KMS-11 (cell line): Measurements from ENCODE around the gene SCGB1A1.

Source experiments
- H2AFZ ChIP-seq: fragments of 200-600 bp; sonication (generic); 2 replicates; pipeline ENCODE4 v1.6.1; 2016; ENCODE audit warnings: antibody characterized with exemption, mixed run types, low read depth
- H3K27ac ChIP-seq: fragments of 200-600 bp; sonication (generic); 2 replicates; pipeline ENCODE4 v1.6.1; 2016; ENCODE audit warnings: mild to moderate bottlenecking, mixed run types
- H3K27me3 ChIP-seq: fragments of 200-600 bp; sonication (generic); 2 replicates; pipeline ENCODE4 v1.6.1; 2017; ENCODE audit warnings: mild to moderate bottlenecking, low read depth, mixed run types, moderate library complexity; ENCODE audit not compliant: insufficient read depth
- H3K36me3 ChIP-seq: fragments of 200-600 bp; sonication (generic); 2 replicates; pipeline ENCODE4 v1.6.1; 2017; ENCODE audit warnings: mild to moderate bottlenecking, mixed run types; ENCODE audit not compliant: insufficient read depth
- H3K4me1 ChIP-seq: fragments of 200-600 bp; sonication (generic); 2 replicates; pipeline ENCODE4 v1.6.1; 2016; ENCODE audit warnings: mild to moderate bottlenecking, low read depth, mixed run types; ENCODE audit not compliant: poor library complexity, severe bottlenecking
- H3K4me2 ChIP-seq: fragments of 200-600 bp; sonication (generic); 2 replicates; pipeline ENCODE4 v1.7.0; 2016; ENCODE audit warnings: mild to moderate bottlenecking, mixed run types
- H3K4me3 ChIP-seq: fragments of 200-600 bp; sonication (generic); IDR thresholded peaks from 2 replicates; pipeline ENCODE4 v1.6.1; 2017; ENCODE audit warnings: low read depth, low read length, mixed read lengths; ENCODE audit not compliant: insufficient read depth
- H3K79me2 ChIP-seq: fragments of 200-600 bp; sonication (generic); 2 replicates; pipeline ENCODE4 v1.6.1; 2016; ENCODE audit warnings: low read depth, mixed run types; ENCODE audit not compliant: insufficient read depth
- H3K9ac ChIP-seq: fragments of 200-600 bp; sonication (generic); 2 replicates; pipeline ENCODE4 v1.6.1; 2016; ENCODE audit warnings: mild to moderate bottlenecking, mixed run types
- H4K20me1 ChIP-seq: fragments of 200-600 bp; sonication (generic); 2 replicates; pipeline ENCODE4 v1.6.1; 2016; ENCODE audit warnings: mild to moderate bottlenecking, mixed run types; ENCODE audit not compliant: insufficient read depth
- TF ChIP-seq, protein P1 (sequence below): fragments of 200-600 bp; sonication (generic); conservative IDR thresholded peaks from 2 replicates; pipeline ENCODE4 v1.6.1; 2017; ENCODE audit warnings: low read depth, mild to moderate bottlenecking, antibody characterized with exemption, low read length, moderate library complexity, mixed read lengths

SCGB1A1 gene

DNA sequence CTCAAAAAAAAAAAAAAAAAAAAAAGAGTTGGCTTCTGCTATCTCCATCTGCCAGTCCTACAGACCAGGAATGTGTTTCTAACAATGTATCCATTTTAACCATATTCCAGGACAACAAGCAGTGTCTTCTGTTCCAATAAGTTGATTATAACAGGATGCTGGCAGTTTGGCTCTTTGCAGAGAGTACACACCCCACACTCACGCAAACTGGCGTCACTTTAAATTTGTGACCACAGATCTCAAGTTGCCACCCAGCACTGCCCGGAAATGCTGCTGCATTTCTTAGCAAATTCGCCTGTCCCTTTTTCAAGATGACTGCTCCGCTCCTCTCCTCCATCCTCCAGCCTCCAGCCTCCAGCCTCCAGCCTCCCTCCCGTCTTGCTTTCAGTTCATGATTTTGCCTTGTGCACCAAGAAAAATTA, 44.3 kb downstream of the SCGB1A1 start:
- Histone ChIP-seq H3K27ac (peak overlapping the region; percentile 88), H3K36me3 (no peaks in the 10 kb centered on the region), H2AFZ (peak overlapping the region; percentile 60; the same call in 1 of the 2 replicates), H4K20me1 (no peaks in the 10 kb centered on the region), H3K79me2 (no peaks in the 10 kb centered on the region), H3K4me1 (peaks cover 87% of the 10 kb centered on the region), H3K27me3 (no peaks in the 10 kb centered on the region), H3K9ac (peak overlapping the region; percentile 36), H3K4me3 (no peak overlapping the region), H3K4me2 (peak overlapping the region; percentile 81)
- TF ChIP-seq, protein P1, sequence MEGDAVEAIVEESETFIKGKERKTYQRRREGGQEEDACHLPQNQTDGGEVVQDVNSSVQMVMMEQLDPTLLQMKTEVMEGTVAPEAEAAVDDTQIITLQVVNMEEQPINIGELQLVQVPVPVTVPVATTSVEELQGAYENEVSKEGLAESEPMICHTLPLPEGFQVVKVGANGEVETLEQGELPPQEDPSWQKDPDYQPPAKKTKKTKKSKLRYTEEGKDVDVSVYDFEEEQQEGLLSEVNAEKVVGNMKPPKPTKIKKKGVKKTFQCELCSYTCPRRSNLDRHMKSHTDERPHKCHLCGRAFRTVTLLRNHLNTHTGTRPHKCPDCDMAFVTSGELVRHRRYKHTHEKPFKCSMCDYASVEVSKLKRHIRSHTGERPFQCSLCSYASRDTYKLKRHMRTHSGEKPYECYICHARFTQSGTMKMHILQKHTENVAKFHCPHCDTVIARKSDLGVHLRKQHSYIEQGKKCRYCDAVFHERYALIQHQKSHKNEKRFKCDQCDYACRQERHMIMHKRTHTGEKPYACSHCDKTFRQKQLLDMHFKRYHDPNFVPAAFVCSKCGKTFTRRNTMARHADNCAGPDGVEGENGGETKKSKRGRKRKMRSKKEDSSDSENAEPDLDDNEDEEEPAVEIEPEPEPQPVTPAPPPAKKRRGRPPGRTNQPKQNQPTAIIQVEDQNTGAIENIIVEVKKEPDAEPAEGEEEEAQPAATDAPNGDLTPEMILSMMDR: no peak

DNA sequence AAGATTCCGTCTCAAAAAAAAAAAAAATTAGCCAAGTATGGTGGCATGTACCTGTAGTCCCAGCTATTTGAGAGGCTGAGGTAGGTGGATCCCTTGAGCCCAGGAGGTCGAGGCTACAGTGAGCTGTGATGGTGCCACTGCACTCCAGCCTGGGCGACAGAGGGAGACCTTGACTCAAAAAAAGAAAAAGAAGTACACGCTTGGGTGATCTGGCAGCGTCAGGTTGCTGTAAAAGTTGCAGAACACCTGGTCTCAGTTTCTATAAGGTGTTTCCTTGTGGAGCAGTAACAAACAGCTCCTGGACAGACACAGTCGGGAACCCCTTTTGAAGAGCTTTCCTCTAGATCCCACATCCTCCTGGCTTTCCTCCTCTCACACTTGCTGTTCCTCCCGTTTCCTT, 45.8 kb downstream of the SCGB1A1 start:
- peaks cover 87% of the 10 kb centered on the region for H3K4me1 ChIP-seq
- TF ChIP-seq, protein P1: no peak
- no peak overlapping the region for H3K4me3 ChIP-seq
- no peaks in the 10 kb centered on the region for H3K36me3 ChIP-seq
- no peak overlapping the region for H3K9ac ChIP-seq
- no peaks in the 10 kb centered on the region for H3K79me2 ChIP-seq
- H2AFZ ChIP-seq: no peak overlapping the region
- H3K27me3 ChIP-seq: no peaks in the 10 kb centered on the region
- peak overlapping the region; percentile 88; the same call in 1 of the 2 replicates for H3K27ac ChIP-seq
- peak overlapping the region; percentile 81; the same call in 1 of the 2 replicates for H3K4me2 ChIP-seq
- H4K20me1 ChIP-seq: no peaks in the 10 kb centered on the region

GRCh38 chr11:62466444-62466843, 47.6 kb downstream of the SCGB1A1 start:
- Histone ChIP-seq H3K79me2 (no peaks in the 10 kb centered on the region), H3K27me3 (no peaks in the 10 kb centered on the region), H3K9ac (no peak overlapping the region), H3K27ac (no peak overlapping the region), H3K4me2 (no peak overlapping the region; the same call in 1 of the 2 replicates), H3K4me3 (no peak overlapping the region), H2AFZ (no peak overlapping the region), H4K20me1 (no peaks in the 10 kb centered on the region), H3K36me3 (no peaks in the 10 kb centered on the region), H3K4me1 (peaks cover 74% of the 10 kb centered on the region)
- TF ChIP-seq, protein P1: no peak

DNA sequence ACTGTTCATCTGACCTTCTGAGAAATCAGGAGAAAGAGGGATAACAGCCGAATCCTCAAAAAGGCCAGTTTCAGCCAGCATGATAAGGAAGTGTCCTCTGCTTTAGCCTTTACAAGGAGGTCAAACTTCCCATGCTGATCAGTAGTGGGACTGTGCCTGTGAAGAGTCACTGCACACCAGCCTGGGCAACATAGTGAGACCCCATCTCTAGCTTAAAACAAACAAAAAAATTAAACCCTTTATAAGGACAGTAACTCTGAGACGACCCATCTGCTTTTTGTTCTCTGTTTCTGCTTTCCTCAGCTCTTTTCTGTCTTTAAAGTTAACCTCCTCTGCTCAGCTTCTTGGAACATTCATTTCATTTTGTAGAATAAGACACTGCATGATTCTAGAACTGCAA, 49.7 kb downstream of the SCGB1A1 start:
- no peak overlapping the region for H2AFZ ChIP-seq

More for the DNA sequence above, 49.7 kb downstream of the SCGB1A1 start:
- H4K20me1 ChIP-seq: no peaks in the 10 kb centered on the region
- H3K4me1 ChIP-seq: peaks cover 62% of the 10 kb centered on the region
- H3K4me3 ChIP-seq: no peak overlapping the region
- TF ChIP-seq, protein P1: no peak
- no peaks in the 10 kb centered on the region for H3K27me3 ChIP-seq
- no peak overlapping the region; the same call in 1 of the 2 replicates for H3K4me2 ChIP-seq
- no peaks in the 10 kb centered on the region for H3K36me3 ChIP-seq
- no peak overlapping the region for H3K9ac ChIP-seq
- no peaks in the 10 kb centered on the region for H3K79me2 ChIP-seq
- H3K27ac ChIP-seq: peak overlapping the region; percentile 10; the same call in 1 of the 2 replicates
